Loucy (cell line): Measurements from ENCODE around the gene LAMA5.

Experiments used
- H2AFZ ChIP-seq: fragments of 200-600 bp; sonication (generic); 2 replicates; pipeline ENCODE4 v1.6.0; 2016; ENCODE audit warnings: antibody characterized with exemption, mild to moderate bottlenecking, low read length, moderate library complexity
- H3F3A ChIP-seq: fragments of 200-600 bp; 2 replicates; pipeline ENCODE4 v1.6.0; 2016; ENCODE audit warnings: antibody characterized with exemption, low read depth, mild to moderate bottlenecking
- H3K27me3 ChIP-seq: fragments of 200-600 bp; sonication (generic); 2 replicates; pipeline ENCODE4 v1.6.1; 2014; ENCODE audit warnings: low read length, mild to moderate bottlenecking; ENCODE audit not compliant: insufficient read depth, poor library complexity, severe bottlenecking
- H3K36me3 ChIP-seq: fragments of 200-600 bp; sonication (generic); 2 replicates; pipeline ENCODE4 v1.6.1; 2016; ENCODE audit warnings: low read length; ENCODE audit not compliant: insufficient read depth
- H3K4me1 ChIP-seq: fragments of 200-600 bp; sonication (generic); 2 replicates; pipeline ENCODE4 v1.5.1; 2014; ENCODE audit warnings: low read length, mild to moderate bottlenecking; ENCODE audit not compliant: insufficient read depth, poor library complexity, severe bottlenecking
- H3K4me2 ChIP-seq: fragments of 200-600 bp; sonication (generic); 2 replicates; pipeline ENCODE4 v1.6.0; 2014; ENCODE audit warnings: antibody characterized with exemption, low read length, low read depth, mild to moderate bottlenecking; ENCODE audit not compliant: poor library complexity, severe bottlenecking
- H3K4me3 ChIP-seq: fragments of 200-600 bp; sonication (generic); 2 replicates; pipeline ENCODE4 v1.5.1; 2014; ENCODE audit warnings: low read length, mild to moderate bottlenecking, mixed read lengths; ENCODE audit not compliant: poor library complexity, severe bottlenecking
- H3K79me2 ChIP-seq: fragments of 200-600 bp; sonication (generic); 2 replicates; pipeline ENCODE4 v1.6.1; 2014; ENCODE audit warnings: low read length; ENCODE audit not compliant: insufficient read depth
- H3K9ac ChIP-seq: fragments of 200-600 bp; sonication (generic); 2 replicates; pipeline ENCODE4 v1.6.0; 2014; ENCODE audit warnings: mild to moderate bottlenecking, low read depth, low read length, moderate library complexity; ENCODE audit not compliant: poor library complexity, severe bottlenecking
- H3K9me2 ChIP-seq: fragments of 200-600 bp; sonication (generic); replicated peaks from 2 replicates; pipeline ENCODE4 v1.6.1; 2016; ENCODE audit warnings: low read depth, low read length, mixed read lengths
- H3K9me3 ChIP-seq: fragments of 200-600 bp; sonication (generic); 2 replicates; pipeline ENCODE4 v1.6.1; 2014; ENCODE audit warnings: mild to moderate bottlenecking, antibody characterized with exemption, low read length, low read depth; ENCODE audit not compliant: insufficient read depth
- H4K20me1 ChIP-seq: fragments of 200-600 bp; sonication (generic); 2 replicates; pipeline ENCODE4 v1.6.0; 2014; ENCODE audit warnings: antibody characterized with exemption, low read length, mild to moderate bottlenecking; ENCODE audit not compliant: insufficient read depth, poor library complexity, severe bottlenecking
- CTCF ChIP-seq: fragments of 200-600 bp; sonication (generic); conservative IDR thresholded peaks from 2 replicates; pipeline ENCODE4 v1.5.1; 2014; ENCODE audit warnings: mild to moderate bottlenecking, antibody characterized with exemption, low read length
- EZH2phosphoT487 ChIP-seq: fragments of 200-600 bp; IDR thresholded peaks from 2 replicates; pipeline ENCODE4 v1.6.1; 2018; ENCODE audit warnings: antibody characterized with exemption, mild to moderate bottlenecking, moderate library complexity, borderline replicate concordance

Gene LAMA5

DNA sequence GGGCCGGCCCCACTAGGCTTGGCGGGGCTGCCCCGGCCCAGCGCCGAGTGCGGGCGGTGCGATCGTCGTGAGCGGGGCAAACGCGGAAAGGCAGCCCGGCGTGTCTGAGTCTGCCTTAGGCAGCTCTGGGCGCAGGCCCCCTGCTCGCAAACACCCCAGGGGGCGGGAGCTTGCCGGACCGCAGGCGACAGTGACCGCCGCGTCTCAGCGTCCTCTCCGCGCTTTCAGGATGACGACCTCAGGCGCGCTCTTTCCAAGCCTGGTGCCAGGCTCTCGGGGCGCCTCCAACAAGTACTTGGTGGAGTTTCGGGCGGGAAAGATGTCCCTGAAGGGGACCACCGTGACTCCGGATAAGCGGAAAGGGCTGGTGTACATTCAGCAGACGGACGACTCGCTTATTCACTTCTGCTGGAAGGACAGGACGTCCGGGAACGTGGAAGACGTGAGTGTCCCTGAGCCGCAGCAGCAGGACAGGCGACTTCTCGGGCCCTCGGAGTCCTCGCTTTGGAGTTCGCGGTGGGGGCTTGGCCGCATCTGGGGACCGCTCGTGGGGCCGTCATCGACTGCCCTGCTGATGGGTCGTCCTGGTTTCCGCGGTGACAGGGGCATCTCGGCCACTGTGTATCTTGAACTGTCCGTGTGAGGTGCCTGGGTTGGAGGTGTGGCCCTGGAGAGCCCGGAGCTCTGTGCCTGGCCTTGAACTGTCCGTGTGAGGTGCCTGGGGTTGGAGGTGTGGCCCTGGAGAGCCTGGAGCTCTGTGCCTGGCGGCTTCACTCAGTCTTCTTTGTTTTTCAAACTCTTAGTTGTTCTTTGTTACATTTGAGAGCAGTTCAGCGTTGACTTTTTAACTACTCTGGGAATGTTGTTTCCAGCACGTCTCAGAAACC is 63.5 kb downstream of the LAMA5 start:
- Histone ChIP-seq H3K4me1 (peaks cover 19% of the 10 kb centered on the region), H4K20me1 (peaks cover 46% of the 10 kb centered on the region), H3K36me3 (peaks cover 27% of the 10 kb centered on the region; the same call in 1 of the 2 replicates)

DNA sequence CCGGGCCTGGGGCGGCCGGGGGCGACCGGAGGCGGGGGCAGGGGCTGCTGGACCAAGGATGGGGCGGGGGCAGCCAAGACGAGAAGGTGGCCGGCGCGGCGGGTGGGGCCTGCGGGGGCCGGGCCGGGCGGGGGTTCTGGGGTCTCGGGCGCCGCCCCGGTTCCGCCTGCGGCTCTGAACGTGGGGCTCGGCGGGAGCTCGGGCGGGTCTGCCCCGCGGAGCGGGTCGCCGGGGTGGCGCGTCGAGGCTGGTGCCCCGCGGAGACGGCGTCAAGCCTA is 64.1 kb downstream of the LAMA5 start:
- peak overlapping the region; percentile 93 for H3K9ac ChIP-seq
- H3K27me3 ChIP-seq, result no peaks in the 10 kb centered on the region
- H3K4me3 ChIP-seq, result peak overlapping the region; percentile 86
- peaks cover 19% of the 10 kb centered on the region for H3K4me1 ChIP-seq
- no peaks in the 10 kb centered on the region for H3K9me2 ChIP-seq
- TF ChIP-seq EZH2phosphoT487 (no peak), CTCF (no peak)
- H3F3A ChIP-seq, result 0 out of 2 replicates have a peak, but pooled peaks cover 5% of the 10 kb centered on the region
- peaks cover 21% of the 10 kb centered on the region; the same call in 1 of the 2 replicates for H3K36me3 ChIP-seq
- no peaks in the 10 kb centered on the region for H3K9me3 ChIP-seq
- H2AFZ ChIP-seq, result no peak overlapping the region
- H4K20me1 ChIP-seq, result peaks cover 46% of the 10 kb centered on the region
- peaks cover 42% of the 10 kb centered on the region for H3K79me2 ChIP-seq
- peak overlapping the region; percentile 99 for H3K4me2 ChIP-seq

More for the DNA sequence above, 63.5 kb downstream of the LAMA5 start:
- Histone ChIP-seq H3K9ac (peak overlapping the region; percentile 93), H3K9me2 (no peaks in the 10 kb centered on the region), H3K4me2 (peak overlapping the region; percentile 99), H3K79me2 (peaks cover 42% of the 10 kb centered on the region), H2AFZ (no peak overlapping the region), H3K9me3 (no peaks in the 10 kb centered on the region), H3F3A (0 out of 2 replicates have a peak, but pooled peaks cover 5% of the 10 kb centered on the region), H3K27me3 (no peaks in the 10 kb centered on the region), H3K4me3 (peak overlapping the region; percentile 86)
- TF ChIP-seq CTCF (no peak), EZH2phosphoT487 (no peak)

GRCh38 chr20:62302341-62303061 is 64.6 kb downstream of the LAMA5 start, which contains the start of gene ADRM1:
Gene ADRM1 (plus strand): TSS chr20:62302997. CDS start chr20:62303569, 572 bp downstream.
- no peaks in the 10 kb centered on the region for H3K9me2 ChIP-seq
- H3K9ac ChIP-seq, result peak within 1 kb of the TSS; percentile 93
- 0 out of 2 replicates have a peak, but pooled peaks cover 5% of the 10 kb centered on the region for H3F3A ChIP-seq
- peaks cover 19% of the 10 kb centered on the region for H3K4me1 ChIP-seq
- peaks cover 16% of the 10 kb centered on the region; the same call in 1 of the 2 replicates for H3K36me3 ChIP-seq
- H2AFZ ChIP-seq, result peak within 1 kb of the TSS; percentile 99
- peaks cover 42% of the 10 kb centered on the region for H3K79me2 ChIP-seq
- no peaks in the 10 kb centered on the region for H3K9me3 ChIP-seq
- peak within 1 kb of the TSS; percentile 86 for H3K4me3 ChIP-seq
- H3K27me3 ChIP-seq, result no peaks in the 10 kb centered on the region
- TF ChIP-seq CTCF (peak; percentile 75), EZH2phosphoT487 (no peak)
- peaks cover 44% of the 10 kb centered on the region for H4K20me1 ChIP-seq
- H3K4me2 ChIP-seq, result peak within 1 kb of the TSS; percentile 99
